ENCODE measurements around the gene TCEAL8.

DNA sequence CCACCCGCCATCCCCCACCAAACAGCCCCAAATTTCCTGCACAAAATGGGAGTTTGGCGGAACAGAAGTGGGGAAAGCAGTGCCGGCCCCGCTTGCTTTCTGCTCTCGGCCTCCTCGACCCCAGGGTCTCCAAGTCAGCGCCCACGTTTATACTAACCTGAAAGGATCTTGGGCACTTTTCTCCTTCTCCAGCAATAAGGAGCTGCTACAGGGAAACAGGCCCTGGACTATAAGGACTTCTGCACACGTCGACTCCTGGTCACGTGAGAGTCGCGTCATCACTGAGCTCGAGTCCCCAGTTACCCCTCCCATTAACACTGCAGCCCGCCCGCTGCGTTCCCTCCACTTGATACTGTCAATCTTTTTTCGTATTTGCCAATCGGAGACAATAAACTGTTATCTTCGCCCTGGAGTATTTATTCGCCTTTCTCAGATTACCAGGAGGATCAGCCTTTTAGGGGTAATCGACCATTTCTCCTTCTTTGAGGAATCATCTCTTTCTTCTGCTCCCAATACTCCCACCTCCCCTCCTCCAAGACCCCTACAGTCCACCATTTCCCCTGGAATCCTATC is at the start of gene TCEAL8:
- TF ChIP-seq, protein P1, sequence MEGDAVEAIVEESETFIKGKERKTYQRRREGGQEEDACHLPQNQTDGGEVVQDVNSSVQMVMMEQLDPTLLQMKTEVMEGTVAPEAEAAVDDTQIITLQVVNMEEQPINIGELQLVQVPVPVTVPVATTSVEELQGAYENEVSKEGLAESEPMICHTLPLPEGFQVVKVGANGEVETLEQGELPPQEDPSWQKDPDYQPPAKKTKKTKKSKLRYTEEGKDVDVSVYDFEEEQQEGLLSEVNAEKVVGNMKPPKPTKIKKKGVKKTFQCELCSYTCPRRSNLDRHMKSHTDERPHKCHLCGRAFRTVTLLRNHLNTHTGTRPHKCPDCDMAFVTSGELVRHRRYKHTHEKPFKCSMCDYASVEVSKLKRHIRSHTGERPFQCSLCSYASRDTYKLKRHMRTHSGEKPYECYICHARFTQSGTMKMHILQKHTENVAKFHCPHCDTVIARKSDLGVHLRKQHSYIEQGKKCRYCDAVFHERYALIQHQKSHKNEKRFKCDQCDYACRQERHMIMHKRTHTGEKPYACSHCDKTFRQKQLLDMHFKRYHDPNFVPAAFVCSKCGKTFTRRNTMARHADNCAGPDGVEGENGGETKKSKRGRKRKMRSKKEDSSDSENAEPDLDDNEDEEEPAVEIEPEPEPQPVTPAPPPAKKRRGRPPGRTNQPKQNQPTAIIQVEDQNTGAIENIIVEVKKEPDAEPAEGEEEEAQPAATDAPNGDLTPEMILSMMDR (IDR thresholded peaks at IDR 0.05) = no peak
- TF ChIP-seq POLR2A (IDR thresholded peaks at IDR 0.05) (peak in 1 of 2 donors; percentile 64), POLR2AphosphoS5 (IDR thresholded peaks at IDR 0.05; ENCODE audit: insufficient read depth in 1 of 2, low read depth in 1 of 2) (peak; percentile 46 to 71)
